CD8-positive, alpha-beta memory T cell (primary cell): Measurements from ENCODE around the gene PIMREG. TPM values are rescaled to one million over a fixed set of nuclear protein-coding genes. Genes with fewer than 3 reads are reported as not detected.

Experiments
- CTCF ChIA-PET: fragments of 350-600 bp; sonication (Branson Sonifier 250); formaldehyde crosslinking; loops from one replicate; lab custom pipeline; 2021; ENCODE audit warnings: antibody characterized with exemption; lab: Charles Lee
- POLR2A ChIA-PET: fragments of 350-600 bp; sonication (Branson Sonifier 250); formaldehyde crosslinking; loops from one replicate; lab custom pipeline; 2021; ENCODE audit warnings: antibody characterized with exemption; lab: Charles Lee
- DNase-seq, 5 donors: peaks; one replicate each; pipeline versions ENCODE4 v3.0.0 to v3.0.0-alpha.2; 2020 to 2022; ENCODE audit warnings: mixed read lengths in 1 of 5
- H3K27ac ChIP-seq: one replicate; pipeline ENCODE4 v1.7.0; 2013; ENCODE audit warnings: low read depth, mild to moderate bottlenecking, low read length, moderate library complexity
- H3K27me3 ChIP-seq: 2 replicates; pipeline ENCODE4 v1.7.0; 2013; ENCODE audit warnings: low read length, mild to moderate bottlenecking; ENCODE audit not compliant: insufficient read depth, poor library complexity, severe bottlenecking
- H3K36me3 ChIP-seq: 2 replicates; pipeline ENCODE4 v1.7.0; 2013; ENCODE audit warnings: mild to moderate bottlenecking, low read length, moderate library complexity; ENCODE audit not compliant: insufficient read depth
- H3K4me1 ChIP-seq: 2 replicates; pipeline ENCODE4 v1.7.0; 2013; ENCODE audit warnings: mild to moderate bottlenecking, low read length, moderate library complexity; ENCODE audit not compliant: insufficient read depth
- H3K4me3 ChIP-seq: 2 replicates; pipeline ENCODE4 v1.7.0; 2013; ENCODE audit warnings: mild to moderate bottlenecking, low read length
- H3K9me3 ChIP-seq: 2 replicates; pipeline ENCODE4 v1.7.0; 2013; ENCODE audit warnings: mild to moderate bottlenecking, low read length
- H3K27ac Mint-ChIP-seq, 8 donors: one replicate each; pipeline ENCODE4 v1.8.0; 2020 to 2021; ENCODE audit warnings: mixed read lengths in 8 of 8, mild to moderate bottlenecking in 6 of 8, inconsistent platforms in 3 of 8, moderate library complexity in 3 of 8
- H3K27me3 Mint-ChIP-seq, 2 donors: one replicate each; pipeline ENCODE4 v1.8.0; 2020 to 2021; ENCODE audit warnings: mixed read lengths in 2 of 2, mild to moderate bottlenecking in 1 of 2, moderate library complexity in 1 of 2
- H3K36me3 Mint-ChIP-seq, 3 donors: one replicate each; pipeline ENCODE4 v1.8.0; 2020 to 2021; ENCODE audit warnings: mixed read lengths in 3 of 3, inconsistent platforms in 1 of 3, mild to moderate bottlenecking in 1 of 3
- H3K4me1 Mint-ChIP-seq, 3 donors: one replicate each; pipeline ENCODE4 v1.8.0; 2020 to 2021; ENCODE audit warnings: mixed read lengths in 3 of 3, inconsistent platforms in 1 of 3, mild to moderate bottlenecking in 1 of 3
- H3K4me3 Mint-ChIP-seq, 7 donors: one replicate each; pipeline ENCODE4 v1.8.0; 2020 to 2021; ENCODE audit warnings: mixed read lengths in 7 of 7, mild to moderate bottlenecking in 6 of 7, moderate library complexity in 4 of 7, inconsistent platforms in 2 of 7
- H3K9me3 Mint-ChIP-seq, 5 donors: one replicate each; pipeline ENCODE4 v1.8.0; 2020 to 2022; ENCODE audit warnings: mixed read lengths in 5 of 5, mild to moderate bottlenecking in 3 of 5, moderate library complexity in 2 of 5, inconsistent platforms in 1 of 5
- polyA plus RNA-seq: library from polyadenylated mRNA; unstranded; fragments of 300-500 nt; fragmentation: Illumina TruSeq; gene quantifications from one replicate; pipeline ENCODE4 v1.2.3, GENCODE V29; 2021
- total RNA-seq, 2 experiments: library from RNA; stranded (reverse); gene quantifications; one replicate each; pipeline ENCODE4 v1.2.3, GENCODE V29; 2021

Gene PIMREG
- total and polyA plus RNA-seq, 3 experiments from 2014 or later = 1.6 to 1.8 TPM; not detected in 1

GRCh38 chr17:6444571-6445335 is 498 bp downstream of the PIMREG start:
- H3K4me3 ChIP-seq = peak overlapping the region; percentile 73
- CTCF ChIA-PET = interaction anchor here (1.8 to 2.4 kb wide), 2 partner anchors 8 to 11 kb away, joined by 4 to 12 read pairs; no protein-coding TSS in a partner anchor

GRCh38 chr17:6446516-6447100 is 2.4 kb downstream of the PIMREG start:
- Histone ChIP-seq H3K36me3 (no peaks in the 10 kb centered on the region), H3K27ac (no peak overlapping the region), H3K4me3 (no peak overlapping the region), H3K4me1 (peaks cover 4% of the 10 kb centered on the region), H3K9me3 (no peaks in the 10 kb centered on the region), H3K27me3 (no peaks in the 10 kb centered on the region)
- Mint-ChIP-seq H3K4me1 (peaks cover 12 to 14% (median 14%) of the 10 kb centered on the region in 3 donors), H3K9me3 (peaks cover 0 to 4% (median 0%) of the 10 kb centered on the region in 5 donors), H3K27me3 (no peaks in the 10 kb centered on the region), H3K27ac (no peak overlapping the region), H3K4me3 (no peak overlapping the region), H3K36me3 (no peaks in the 10 kb centered on the region)
- ChIA-PET POLR2A (interaction anchor here (0.6 kb wide), 1 partner anchor 205 kb away, joined by 4 read pairs; the partner anchor contains the start of gene MED31), CTCF (interaction anchor here (1.8 to 2.4 kb wide), 3 partner anchors 10 to 27 kb away, joined by 4 to 12 read pairs (median 7); no protein-coding TSS in a partner anchor)
- DNase-seq = no peak

More at GRCh38 chr17:6444571-6445335, 498 bp downstream of the PIMREG start:
- no peaks in the 10 kb centered on the region for H3K36me3 ChIP-seq
- DNase-seq = no peak
- Mint-ChIP-seq H3K36me3 (no peaks in the 10 kb centered on the region), H3K27ac (peak overlapping the region in 6 of 8 donors; percentile 61 to 89 (median 81)), H3K4me1 (peaks cover 12 to 14% (median 14%) of the 10 kb centered on the region in 3 donors), H3K27me3 (peaks cover 0 to 10% of the 10 kb centered on the region in 2 donors), H3K9me3 (peaks cover 0 to 4% (median 0%) of the 10 kb centered on the region in 5 donors), H3K4me3 (peak overlapping the region; percentile 87 to 95 (median 92))
- H3K27me3 ChIP-seq = no peaks in the 10 kb centered on the region
- POLR2A ChIA-PET = no interaction called here
- no peaks in the 10 kb centered on the region for H3K9me3 ChIP-seq
- peaks cover 4% of the 10 kb centered on the region for H3K4me1 ChIP-seq
- H3K27ac ChIP-seq = no peak overlapping the region

- no peak for DNase-seq
- H3K36me3 Mint-ChIP-seq = no peaks in the 10 kb centered on the region
- ChIA-PET CTCF (interaction anchor here (0.8 to 1.3 kb wide), 2 partner anchors 10 to 856 kb away, joined by 3 to 4 read pairs; no protein-coding TSS in a partner anchor), POLR2A (no interaction called here)
- peaks cover 10 to 14% (median 10%) of the 10 kb centered on the region in 3 donors for H3K4me1 Mint-ChIP-seq
- H3K4me3 Mint-ChIP-seq = peak overlapping the region in 1 of 7 donors; percentile 32
- no peaks in the 10 kb centered on the region for H3K27me3 ChIP-seq
- H3K27ac ChIP-seq = no peak overlapping the region
- H3K36me3 ChIP-seq = no peaks in the 10 kb centered on the region
- H3K9me3 ChIP-seq = no peaks in the 10 kb centered on the region
- no peak overlapping the region for H3K27ac Mint-ChIP-seq
- peaks cover under 1% of the 10 kb centered on the region for H3K4me1 ChIP-seq
- H3K27me3 Mint-ChIP-seq = peaks cover 3 to 8% of the 10 kb centered on the region in 2 donors
- no peak overlapping the region for H3K4me3 ChIP-seq
- H3K9me3 Mint-ChIP-seq = peaks cover 0 to 4% (median 0%) of the 10 kb centered on the region in 5 donors
Observed at GRCh38 chr17:6448473-6448872, 4.2 kb downstream of the PIMREG start.

GRCh38 chr17:6449307-6449706 is 5.1 kb downstream of the PIMREG start:
- Histone ChIP-seq H3K4me1 (no peaks in the 10 kb centered on the region), H3K27me3 (no peaks in the 10 kb centered on the region), H3K27ac (no peak overlapping the region), H3K36me3 (no peaks in the 10 kb centered on the region), H3K4me3 (no peak overlapping the region), H3K9me3 (no peaks in the 10 kb centered on the region)
- Mint-ChIP-seq H3K27me3 (peaks cover 3 to 14% of the 10 kb centered on the region in 2 donors), H3K27ac (no peak overlapping the region), H3K4me3 (no peak overlapping the region), H3K9me3 (peaks cover 0 to 1% (median 0%) of the 10 kb centered on the region in 5 donors), H3K4me1 (peaks cover 4 to 13% (median 13%) of the 10 kb centered on the region in 3 donors), H3K36me3 (no peaks in the 10 kb centered on the region)
- DNase-seq = no peak
- ChIA-PET CTCF (interaction anchor here (1.4 kb wide), 1 partner anchor 14 kb away, joined by 3 read pairs; no protein-coding TSS in a partner anchor), POLR2A (no interaction called here)

- H3K36me3 ChIP-seq = no peaks in the 10 kb centered on the region
- DNase-seq = no peak
- H3K9me3 ChIP-seq = no peaks in the 10 kb centered on the region
- ChIA-PET CTCF (no interaction called here), POLR2A (no interaction called here)
- H3K4me1 Mint-ChIP-seq = peaks cover under 1 to 17% (median 14%) of the 10 kb centered on the region in 3 donors
- H3K27me3 Mint-ChIP-seq = peaks cover 3 to 17% of the 10 kb centered on the region in 2 donors
- peak overlapping the region in 2 of 8 donors; percentile 35 to 64 for H3K27ac Mint-ChIP-seq
- H3K4me3 ChIP-seq = no peak overlapping the region
- no peak overlapping the region for H3K27ac ChIP-seq
- H3K9me3 Mint-ChIP-seq = peaks cover 0 to 1% (median 0%) of the 10 kb centered on the region in 5 donors
- no peak overlapping the region for H3K4me3 Mint-ChIP-seq
- peaks cover 5% of the 10 kb centered on the region for H3K4me1 ChIP-seq
- no peaks in the 10 kb centered on the region for H3K27me3 ChIP-seq
- H3K36me3 Mint-ChIP-seq = no peaks in the 10 kb centered on the region
Observed at GRCh38 chr17:6450926-6451832, 6.9 kb downstream of the PIMREG start.

- no peak overlapping the region for H3K4me3 Mint-ChIP-seq
- H3K36me3 ChIP-seq = no peaks in the 10 kb centered on the region
Observed at GRCh38 chr17:6452471-6453266, 8.4 kb downstream of the PIMREG start.

More at GRCh38 chr17:6452471-6453266, 8.4 kb downstream of the PIMREG start:
- Mint-ChIP-seq H3K27ac (peak overlapping the region in 1 of 8 donors; percentile 42), H3K9me3 (peaks cover 0 to 1% (median 0%) of the 10 kb centered on the region in 5 donors), H3K36me3 (no peaks in the 10 kb centered on the region), H3K4me1 (peaks cover 8 to 22% (median 19%) of the 10 kb centered on the region in 3 donors), H3K27me3 (peaks cover 3 to 17% of the 10 kb centered on the region in 2 donors)
- no peaks in the 10 kb centered on the region for H3K27me3 ChIP-seq
- peaks cover 5% of the 10 kb centered on the region for H3K4me1 ChIP-seq
- DNase-seq = no peak
- no peaks in the 10 kb centered on the region for H3K9me3 ChIP-seq
- ChIA-PET CTCF (no interaction called here), POLR2A (no interaction called here)
- H3K4me3 ChIP-seq = no peak overlapping the region
- no peak overlapping the region for H3K27ac ChIP-seq
